K562 (cell line): ENCODE measurements around the gene TRAP1. TPM values are rescaled to one million over a fixed set of nuclear protein-coding genes. Genes with fewer than 3 reads are reported as not detected.

Experiments
- BRF1 ChIP-seq: IDR thresholded peaks from 3 replicates; pipeline ENCODE4 v1.6.1; 2011; ENCODE audit warnings: borderline replicate concordance, mild to moderate bottlenecking; ENCODE audit not compliant: insufficient read length; ENCODE audit errors: extremely low read depth
- CBX2 ChIP-seq: fragments of 200-600 bp; sonication (generic); IDR thresholded peaks from one replicate; pipeline ENCODE4 v1.6.1; 2012; ENCODE audit warnings: mild to moderate bottlenecking, low read length, inconsistent platforms; ENCODE audit not compliant: insufficient read depth, poor library complexity, severe bottlenecking
- DMBX1 ChIP-seq: fragments of 250-450 bp; sonication (Bioruptor Pico); IDR thresholded peaks from 2 replicates; pipeline ENCODE4 v1.8.0; 2022; ENCODE audit warnings: inconsistent platforms, mild to moderate bottlenecking, moderate library complexity, borderline replicate concordance
- ETV6 ChIP-seq, 3 experiments: fragments of 150-350 bp in 1 of 3; sonication (generic) in 1 of 3; formaldehyde crosslinking in 1 of 3; IDR thresholded peaks; 2 replicates each; pipeline versions ENCODE4 v1.6.1 to v1.8.0; 2014 to 2022; ENCODE audit warnings: borderline replicate concordance in 2 of 3, low read depth in 2 of 3, antibody characterized with exemption in 1 of 3, low read length in 1 of 3, mild to moderate bottlenecking in 1 of 3, missing genetic modification reagents in 1 of 3
- GABPB1 ChIP-seq: sonication (generic); formaldehyde crosslinking; IDR thresholded peaks from 2 replicates; pipeline ENCODE4 v1.8.0; 2022; ENCODE audit warnings: mild to moderate bottlenecking, missing genetic modification reagents
- HDAC2 ChIP-seq: fragments of 450-650 bp; IDR thresholded peaks from 2 replicates; pipeline ENCODE4 v1.6.1; 2016; ENCODE audit warnings: mild to moderate bottlenecking
- HNRNPH1 ChIP-seq: fragments of 200-400 bp; formaldehyde crosslinking; optimal IDR thresholded peaks from 2 replicates; pipeline ENCODE3; 2017; ENCODE audit warnings: low read depth, mild to moderate bottlenecking, low read length, moderate library complexity
- HSF4 ChIP-seq: fragments of 250-450 bp; sonication (Bioruptor Pico); IDR thresholded peaks from 2 replicates; pipeline ENCODE4 v2.1.2; 2022; ENCODE audit warnings: mild to moderate bottlenecking, moderate library complexity, borderline replicate concordance
- NBN ChIP-seq: fragments of 450-650 bp; IDR thresholded peaks from 2 replicates; pipeline ENCODE4 v1.6.1; 2016; ENCODE audit warnings: low read depth, mild to moderate bottlenecking
- NFATC3 ChIP-seq: fragments of 450-650 bp; IDR thresholded peaks from 2 replicates; pipeline ENCODE4 v1.6.1; 2017; ENCODE audit warnings: mild to moderate bottlenecking
- SMARCA5 ChIP-seq: fragments of 450-650 bp; IDR thresholded peaks from 2 replicates; pipeline ENCODE4 v1.6.1; 2016
- ZNF124 ChIP-seq: sonication (generic); formaldehyde crosslinking; IDR thresholded peaks from 2 replicates; pipeline ENCODE4 v1.8.1; 2022; ENCODE audit warnings: missing genetic modification reagents
- polyA plus RNA-seq, 8 experiments: library from polyadenylated mRNA; depleted of rRNA in 4 of 8; stranded (reverse) in 5 of 8; unstranded in 3 of 8; fragments of >200 nt; fragmentation: Nextera tagmentation in 2 of 8; fragmentation: Illumina TruSeq in 1 of 8; extraction: Ambion mirVana in 2 of 8; extraction: Trizol in 1 of 8; gene quantifications; 2 replicates each; pipeline versions ENCODE4 v1.2.1 to v1.2.3, GENCODE V29; 2011 to 2014; ENCODE audit warnings: inconsistent platforms in 1 of 8, missing spikeins in 1 of 8
- total RNA-seq, 7 experiments: library from RNA; depleted of rRNA in 6 of 7; stranded (reverse); fragments of >200 nt in 6 of 7; fragmentation: Illumina TruSeq in 2 of 7; extraction: Trizol in 2 of 7; gene quantifications; 2 replicates each; pipeline versions ENCODE4 v1.2.1 to v1.2.3, GENCODE V29; 2011 to 2021; ENCODE audit warnings: low replicate concordance in 1 of 7
- TF ChIP-seq, protein P1 (sequence below), 2 experiments: fragments of 450-650 bp; formaldehyde crosslinking in 1 of 2; IDR thresholded peaks; 2 replicates each; pipeline versions ENCODE4 v1.4.0 to v1.6.1; 2014 to 2020; ENCODE audit warnings: mild to moderate bottlenecking in 2 of 2, borderline replicate concordance in 1 of 2, low read depth in 1 of 2
- TF ChIP-seq, protein P2 (sequence below): fragments of 450-650 bp; formaldehyde crosslinking; IDR thresholded peaks from 2 replicates; pipeline ENCODE4 v1.4.0; 2022; ENCODE audit warnings: missing genetic modification characterization

Gene TRAP1
- total and polyA plus RNA-seq, 9 of the 15 experiments (the other 6 are each of a cell fraction or from before 2014, with no cell fraction given), result 19.1 to 436 (median 301) TPM

DNA sequence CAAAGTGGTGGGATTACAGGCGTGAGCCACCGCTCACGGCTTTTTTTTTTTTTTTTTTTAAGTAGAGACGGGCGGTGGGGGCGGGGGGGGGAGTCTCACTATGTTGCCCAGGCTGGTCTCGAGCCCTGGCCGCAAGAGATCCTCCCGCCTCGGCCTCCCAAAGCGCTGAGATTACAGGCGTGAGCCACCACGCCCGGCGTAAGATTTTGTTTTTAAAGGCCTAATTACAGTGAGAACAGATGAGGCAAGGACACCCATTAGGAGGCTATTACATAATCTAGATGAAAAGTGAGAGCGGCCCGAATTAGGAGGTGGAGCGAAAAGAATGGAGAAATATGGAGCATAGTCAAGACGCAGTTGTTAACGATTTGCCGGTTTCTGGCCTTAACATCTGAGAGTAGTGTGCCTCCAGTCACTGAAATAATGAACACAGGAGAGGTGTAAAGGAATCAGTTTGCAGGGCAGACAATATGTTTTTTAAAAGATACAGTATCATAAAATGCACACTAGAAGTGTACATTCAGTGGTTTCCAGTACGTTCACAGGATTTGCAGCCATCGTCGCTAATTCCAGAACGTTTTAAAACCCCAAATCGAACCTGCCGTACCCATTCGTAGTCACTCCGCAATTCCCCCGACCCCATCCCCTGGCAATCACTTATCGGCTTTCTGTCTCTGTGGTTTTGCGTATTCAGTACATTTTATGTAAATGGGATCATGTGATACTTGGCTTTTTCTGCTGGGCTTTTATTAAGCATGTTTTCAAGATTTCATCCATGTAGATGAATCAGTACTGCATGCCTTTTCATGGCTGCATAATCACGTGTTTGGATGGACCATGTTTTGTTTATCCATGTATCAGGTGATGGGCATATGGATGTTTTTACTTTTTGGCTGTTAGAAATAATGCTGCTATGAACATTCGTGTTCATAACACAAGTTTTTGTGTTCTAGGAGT lies 104.5 kb downstream of the TRAP1 start (continued):
- TF ChIP-seq HSF4 (no peak), ZNF124 (no peak), DMBX1 (no peak), ETV6 (IDR thresholded peaks at IDR 0.05; ENCODE audit: borderline replicate concordance in 1 of 2, low read depth in 2 of 2, low read length in 1 of 2) (no peak), ETV6 (CRISPR knock-in tag; IDR thresholded peaks at IDR 0.05; ENCODE audit: borderline replicate concordance) (no peak), GABPB1 (no peak), BRF1 (no peak), HDAC2 (no peak), NFATC3 (no peak), SMARCA5 (peak; percentile 55; the same call in 1 of the 2 replicates), NBN (0 out of 2 replicates have a peak, but pooled peaks have one; percentile 40), HNRNPH1 (no peak), CBX2 (no peak)
- TF ChIP-seq, protein P1, sequence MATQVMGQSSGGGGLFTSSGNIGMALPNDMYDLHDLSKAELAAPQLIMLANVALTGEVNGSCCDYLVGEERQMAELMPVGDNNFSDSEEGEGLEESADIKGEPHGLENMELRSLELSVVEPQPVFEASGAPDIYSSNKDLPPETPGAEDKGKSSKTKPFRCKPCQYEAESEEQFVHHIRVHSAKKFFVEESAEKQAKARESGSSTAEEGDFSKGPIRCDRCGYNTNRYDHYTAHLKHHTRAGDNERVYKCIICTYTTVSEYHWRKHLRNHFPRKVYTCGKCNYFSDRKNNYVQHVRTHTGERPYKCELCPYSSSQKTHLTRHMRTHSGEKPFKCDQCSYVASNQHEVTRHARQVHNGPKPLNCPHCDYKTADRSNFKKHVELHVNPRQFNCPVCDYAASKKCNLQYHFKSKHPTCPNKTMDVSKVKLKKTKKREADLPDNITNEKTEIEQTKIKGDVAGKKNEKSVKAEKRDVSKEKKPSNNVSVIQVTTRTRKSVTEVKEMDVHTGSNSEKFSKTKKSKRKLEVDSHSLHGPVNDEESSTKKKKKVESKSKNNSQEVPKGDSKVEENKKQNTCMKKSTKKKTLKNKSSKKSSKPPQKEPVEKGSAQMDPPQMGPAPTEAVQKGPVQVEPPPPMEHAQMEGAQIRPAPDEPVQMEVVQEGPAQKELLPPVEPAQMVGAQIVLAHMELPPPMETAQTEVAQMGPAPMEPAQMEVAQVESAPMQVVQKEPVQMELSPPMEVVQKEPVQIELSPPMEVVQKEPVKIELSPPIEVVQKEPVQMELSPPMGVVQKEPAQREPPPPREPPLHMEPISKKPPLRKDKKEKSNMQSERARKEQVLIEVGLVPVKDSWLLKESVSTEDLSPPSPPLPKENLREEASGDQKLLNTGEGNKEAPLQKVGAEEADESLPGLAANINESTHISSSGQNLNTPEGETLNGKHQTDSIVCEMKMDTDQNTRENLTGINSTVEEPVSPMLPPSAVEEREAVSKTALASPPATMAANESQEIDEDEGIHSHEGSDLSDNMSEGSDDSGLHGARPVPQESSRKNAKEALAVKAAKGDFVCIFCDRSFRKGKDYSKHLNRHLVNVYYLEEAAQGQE (IDR thresholded peaks at IDR 0.05; ENCODE audit: borderline replicate concordance), result no peak
- TF ChIP-seq, protein P1 (CRISPR knock-in tag; IDR thresholded peaks at IDR 0.05; ENCODE audit: low read depth), result no peak
- TF ChIP-seq, protein P2, sequence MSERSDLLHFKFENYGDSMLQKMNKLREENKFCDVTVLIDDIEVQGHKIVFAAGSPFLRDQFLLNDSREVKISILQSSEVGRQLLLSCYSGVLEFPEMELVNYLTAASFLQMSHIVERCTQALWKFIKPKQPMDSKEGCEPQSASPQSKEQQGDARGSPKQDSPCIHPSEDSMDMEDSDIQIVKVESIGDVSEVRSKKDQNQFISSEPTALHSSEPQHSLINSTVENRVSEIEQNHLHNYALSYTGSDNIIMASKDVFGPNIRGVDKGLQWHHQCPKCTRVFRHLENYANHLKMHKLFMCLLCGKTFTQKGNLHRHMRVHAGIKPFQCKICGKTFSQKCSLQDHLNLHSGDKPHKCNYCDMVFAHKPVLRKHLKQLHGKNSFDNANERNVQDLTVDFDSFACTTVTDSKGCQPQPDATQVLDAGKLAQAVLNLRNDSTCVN (CRISPR knock-in tag), result 0 out of 2 replicates have a peak, but pooled peaks have one; percentile 23
